Uterus (tissue), 4 donors: ENCODE measurements around the gene EPHA8. TPM values are rescaled to one million over a fixed set of nuclear protein-coding genes. Genes with fewer than 3 reads are reported as not detected.

Experiments used
- DNase-seq, 2 donors: peaks; one replicate each; pipeline ENCODE4 v3.0.0-alpha.2; 2019 to 2020
- H3K27ac ChIP-seq, 2 donors: fragments of 200-600 bp; sonication (generic); 1 replicate in 1 of 2; 2 replicates in 1 of 2; pipeline ENCODE4 v1.5.1; 2016 to 2018
- H3K27me3 ChIP-seq, 2 donors: fragments of 200-600 bp; sonication (generic); one replicate each; pipeline ENCODE4 v1.5.1; 2018 to 2019; ENCODE audit warnings: control low read depth in 1 of 2
- H3K36me3 ChIP-seq, 2 donors: fragments of 200-600 bp; sonication (generic); one replicate each; pipeline ENCODE4 v1.5.1; 2019; ENCODE audit warnings: control low read depth in 1 of 2
- H3K4me1 ChIP-seq, 2 donors: fragments of 200-600 bp; sonication (generic); one replicate each; pipeline ENCODE4 v1.5.1; 2018 to 2019; ENCODE audit warnings: control low read depth in 1 of 2
- H3K4me3 ChIP-seq, 2 donors: fragments of 200-600 bp; sonication (generic); 1 replicate in 1 of 2; 2 replicates in 1 of 2; pipeline ENCODE4 v1.5.1; 2018 to 2019; ENCODE audit warnings: mild to moderate bottlenecking in 1 of 2
- H3K9me3 ChIP-seq, 2 donors: fragments of 200-600 bp; sonication (generic); one replicate each; pipeline ENCODE4 v1.5.1; 2019; ENCODE audit warnings: control low read depth in 1 of 2
- POLR2A ChIP-seq, 2 donors: fragments of 450-650 bp; IDR thresholded peaks; one replicate each; pipeline ENCODE4 v1.6.1; 2016; ENCODE audit warnings: antibody characterized with exemption in 2 of 2, mild to moderate bottlenecking in 1 of 2, moderate library complexity in 1 of 2
- intact Hi-C: fragments of 100-400 bp; cut with DNase I; formaldehyde crosslinking; loops from one replicate; pipeline ENCODE4 v1.15.1; 2023; ENCODE audit warnings: low total_unique reads
- total RNA-seq, 4 donors: library from RNA; depleted of rRNA in 3 of 4; stranded (reverse); fragments of >200 nt in 3 of 4; gene quantifications; one replicate each; pipeline versions ENCODE4 v1.1.0 to v1.2.4, GENCODE V29; 2014 to 2023
- TF ChIP-seq, protein P1 (sequence below), 4 experiments: fragments of 200-600 bp in 2 of 4; fragments of 450-650 bp in 2 of 4; sonication (generic) in 2 of 4; IDR thresholded peaks; one replicate each; pipeline ENCODE4 v1.5.1; 2016 to 2019; ENCODE audit warnings: antibody characterized with exemption in 4 of 4, mild to moderate bottlenecking in 2 of 4, moderate library complexity in 1 of 4
- donor health status: DM: yes; HTN: yes; CAD: no.

The EPHA8 gene
- total RNA-seq, 4 donors from 2014 or later: 0.07 TPM; not detected in 3

DNA sequence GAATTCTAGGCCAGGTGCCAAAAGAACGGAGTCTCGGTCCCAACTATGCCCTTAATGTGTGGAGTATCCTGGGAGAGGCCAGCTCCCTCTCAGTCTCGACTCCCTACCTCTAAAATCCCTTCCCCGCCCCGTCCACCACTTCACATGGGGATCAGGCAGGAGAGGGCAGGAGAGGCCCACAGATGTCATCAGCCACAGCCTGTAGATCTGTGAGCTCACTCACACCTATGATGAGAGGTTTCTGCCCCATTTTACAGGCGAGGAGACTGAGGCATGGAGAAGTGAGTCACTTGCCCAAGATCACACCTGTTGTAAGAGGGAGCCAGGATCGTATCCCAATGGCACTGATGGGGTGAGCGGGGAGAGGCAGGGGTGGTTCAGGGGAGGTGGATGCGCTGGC lies 20.4 kb upstream of the EPHA8 start:
- no peak for TF ChIP-seq POLR2A (IDR thresholded peaks at IDR 0.05)
- TF ChIP-seq, protein P1, sequence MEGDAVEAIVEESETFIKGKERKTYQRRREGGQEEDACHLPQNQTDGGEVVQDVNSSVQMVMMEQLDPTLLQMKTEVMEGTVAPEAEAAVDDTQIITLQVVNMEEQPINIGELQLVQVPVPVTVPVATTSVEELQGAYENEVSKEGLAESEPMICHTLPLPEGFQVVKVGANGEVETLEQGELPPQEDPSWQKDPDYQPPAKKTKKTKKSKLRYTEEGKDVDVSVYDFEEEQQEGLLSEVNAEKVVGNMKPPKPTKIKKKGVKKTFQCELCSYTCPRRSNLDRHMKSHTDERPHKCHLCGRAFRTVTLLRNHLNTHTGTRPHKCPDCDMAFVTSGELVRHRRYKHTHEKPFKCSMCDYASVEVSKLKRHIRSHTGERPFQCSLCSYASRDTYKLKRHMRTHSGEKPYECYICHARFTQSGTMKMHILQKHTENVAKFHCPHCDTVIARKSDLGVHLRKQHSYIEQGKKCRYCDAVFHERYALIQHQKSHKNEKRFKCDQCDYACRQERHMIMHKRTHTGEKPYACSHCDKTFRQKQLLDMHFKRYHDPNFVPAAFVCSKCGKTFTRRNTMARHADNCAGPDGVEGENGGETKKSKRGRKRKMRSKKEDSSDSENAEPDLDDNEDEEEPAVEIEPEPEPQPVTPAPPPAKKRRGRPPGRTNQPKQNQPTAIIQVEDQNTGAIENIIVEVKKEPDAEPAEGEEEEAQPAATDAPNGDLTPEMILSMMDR (IDR thresholded peaks at IDR 0.05): no peak
- intact Hi-C loops: no loop called here
- Histone ChIP-seq H3K36me3 (no peaks in the 10 kb centered on the region), H3K4me1 (no peaks in the 10 kb centered on the region), H3K27me3 (no peaks in the 10 kb centered on the region), H3K9me3 (no peaks in the 10 kb centered on the region), H3K4me3 (no peak overlapping the region), H3K27ac (no peak overlapping the region)
- no peak for DNase-seq

DNA sequence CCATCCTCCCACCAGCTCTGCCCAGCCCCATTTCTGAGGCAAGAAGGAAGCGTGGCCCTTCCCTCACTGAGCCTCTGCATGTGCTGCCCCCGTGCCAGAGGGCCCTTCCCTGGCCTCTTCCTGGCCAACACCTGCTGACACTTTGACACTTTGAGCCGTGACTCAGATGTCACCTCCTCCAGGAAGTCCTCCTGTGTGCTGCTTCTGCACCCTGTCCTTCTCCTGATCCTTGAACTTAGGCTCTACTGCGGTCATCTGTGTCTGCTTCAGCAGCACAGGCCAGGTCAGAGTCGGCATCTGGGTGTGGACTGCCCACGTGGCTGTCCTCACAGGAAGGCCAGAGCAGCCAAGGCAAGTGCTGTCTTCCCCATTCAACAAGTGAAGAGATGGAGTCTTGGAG lies 19.6 kb upstream of the EPHA8 start:
- TF ChIP-seq, protein P1 (IDR thresholded peaks at IDR 0.05): no peak
- no peak for TF ChIP-seq POLR2A (IDR thresholded peaks at IDR 0.05)
- DNase-seq: no peak
- H3K36me3 ChIP-seq: no peaks in the 10 kb centered on the region
- no peaks in the 10 kb centered on the region for H3K9me3 ChIP-seq
- no peaks in the 10 kb centered on the region for H3K4me1 ChIP-seq
- no peak overlapping the region for H3K4me3 ChIP-seq
- no peak overlapping the region for H3K27ac ChIP-seq
- H3K27me3 ChIP-seq: no peaks in the 10 kb centered on the region
- intact Hi-C loops: no loop called here

DNA sequence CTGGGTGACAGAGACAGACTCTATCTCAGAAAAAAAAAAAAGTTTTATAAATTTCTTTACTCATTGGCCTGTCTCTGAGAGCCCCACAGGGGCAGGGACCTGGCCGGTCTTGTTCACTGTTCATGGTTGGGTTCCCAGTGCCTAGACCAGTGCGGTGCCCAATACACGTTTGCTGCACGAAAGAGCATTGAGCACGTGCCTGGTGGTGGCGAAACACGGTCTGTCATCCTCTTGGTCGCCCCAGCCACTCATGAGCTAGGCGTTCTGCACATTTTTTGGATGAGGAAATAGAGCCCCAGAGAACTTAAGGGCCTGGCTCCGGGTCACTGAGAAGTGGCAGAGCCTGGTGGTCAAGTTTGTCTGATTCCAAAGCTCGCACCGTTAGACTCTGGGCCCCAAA lies 18.7 kb upstream of the EPHA8 start:
- H3K27me3 ChIP-seq: no peaks in the 10 kb centered on the region
- intact Hi-C loops: no loop called here
- no peaks in the 10 kb centered on the region for H3K36me3 ChIP-seq
- TF ChIP-seq POLR2A (IDR thresholded peaks at IDR 0.05): no peak
- TF ChIP-seq, protein P1 (IDR thresholded peaks at IDR 0.05): no peak
- H3K4me3 ChIP-seq: no peak overlapping the region
- H3K27ac ChIP-seq: no peak overlapping the region
- no peaks in the 10 kb centered on the region for H3K9me3 ChIP-seq
- no peaks in the 10 kb centered on the region for H3K4me1 ChIP-seq
- DNase-seq: no peak

DNA sequence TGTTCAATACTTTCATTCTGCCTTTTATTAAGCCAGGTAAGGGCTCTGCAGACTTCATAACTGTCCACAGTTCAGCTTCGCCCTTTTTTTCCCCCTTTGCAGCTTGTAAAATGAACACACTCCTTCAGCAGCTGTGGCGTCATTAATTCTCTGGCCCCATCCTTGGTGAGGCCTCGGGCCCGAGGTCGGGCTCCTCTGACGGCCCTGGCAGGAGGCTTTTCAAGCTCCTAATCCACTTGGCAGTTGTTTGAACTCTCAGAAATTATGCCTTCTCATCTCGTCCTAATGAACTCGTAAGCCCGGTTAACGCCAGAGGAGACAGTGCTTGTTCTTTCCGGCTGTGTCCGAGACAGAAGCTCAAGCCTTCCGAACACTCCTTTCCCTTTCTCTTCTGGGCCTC lies 18.1 kb upstream of the EPHA8 start:
- TF ChIP-seq POLR2A (IDR thresholded peaks at IDR 0.05): no peak
- TF ChIP-seq, protein P1 (IDR thresholded peaks at IDR 0.05): no peak
- intact Hi-C loops: no loop called here

DNA sequence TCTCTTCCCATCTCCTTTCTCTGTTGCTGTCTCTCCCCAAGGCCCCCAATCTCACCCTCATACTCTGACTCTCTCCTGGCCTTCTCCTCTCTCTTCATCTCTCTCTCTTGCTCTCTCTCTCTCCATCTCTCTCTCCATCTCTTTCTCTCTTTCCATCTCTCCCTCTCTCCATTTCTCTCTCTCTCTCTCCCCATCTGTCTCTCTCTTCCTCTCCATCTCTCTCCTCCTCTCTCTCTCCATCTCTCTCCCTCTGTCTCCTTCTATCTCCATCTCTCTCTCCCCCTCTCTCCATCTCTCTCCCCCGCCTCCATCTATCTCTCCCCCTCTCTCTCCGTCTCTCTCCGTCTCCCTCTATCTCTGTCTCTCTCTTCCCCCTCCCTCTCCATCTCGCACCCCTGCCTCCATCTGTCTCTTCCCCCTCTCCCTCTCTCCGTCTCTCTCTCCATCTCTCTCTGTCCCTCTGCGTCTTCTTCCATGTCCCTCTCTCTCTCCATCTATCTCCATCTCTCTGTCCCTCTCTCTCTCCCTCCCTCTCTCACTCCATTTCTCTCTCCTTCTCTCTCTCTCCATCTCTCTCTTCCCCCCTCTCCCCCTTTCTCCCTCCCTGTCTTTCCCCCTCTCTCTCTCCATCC lies 16.0 kb upstream of the EPHA8 start:
- no peaks in the 10 kb centered on the region for H3K4me1 ChIP-seq
- H3K4me3 ChIP-seq: no peak overlapping the region
- no peaks in the 10 kb centered on the region for H3K9me3 ChIP-seq
- H3K27me3 ChIP-seq: no peaks in the 10 kb centered on the region
- DNase-seq: no peak
- H3K27ac ChIP-seq: no peak overlapping the region
- H3K36me3 ChIP-seq: no peaks in the 10 kb centered on the region
- TF ChIP-seq POLR2A (IDR thresholded peaks at IDR 0.05): no peak
- TF ChIP-seq, protein P1 (IDR thresholded peaks at IDR 0.05): no peak
- intact Hi-C loops: no loop called here

More for the DNA sequence above, 18.1 kb upstream of the EPHA8 start:
- Histone ChIP-seq H3K27ac (no peak overlapping the region), H3K9me3 (no peaks in the 10 kb centered on the region), H3K4me3 (no peak overlapping the region), H3K4me1 (no peaks in the 10 kb centered on the region), H3K36me3 (no peaks in the 10 kb centered on the region), H3K27me3 (no peaks in the 10 kb centered on the region)
- no peak for DNase-seq
